Measurements from ENCODE around the gene PLAC8.
"Not testable (repeated sequence)": the region's sequence is repeated elsewhere in the genome, so short reads cannot be mapped to it uniquely, and the experiment has no call there.

The PLAC8 gene

DNA sequence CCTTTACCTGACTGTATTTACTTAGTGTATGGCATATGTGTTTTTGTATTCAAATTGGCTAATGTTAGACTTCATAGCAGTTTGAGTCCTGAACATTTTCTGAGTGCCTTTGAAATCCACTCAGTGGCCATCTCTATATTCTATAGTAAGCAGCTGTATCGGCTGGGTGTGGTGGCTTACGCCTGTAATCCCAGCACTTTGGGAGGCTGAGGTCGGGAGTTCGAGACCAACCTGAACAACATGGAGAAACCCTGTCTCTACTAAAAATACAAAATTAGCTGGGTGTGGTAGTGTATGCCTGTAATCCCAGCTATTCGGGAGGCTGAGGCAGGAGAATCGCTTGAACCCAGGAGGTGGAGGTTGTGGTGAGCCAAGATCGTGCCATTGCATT, 2.8 kb downstream of the PLAC8 start:
- DNase-seq, result not testable (repeated sequence)

- DNase-seq, result peak; percentile 3
These were observed 3.4 kb downstream of the PLAC8 start for GRCh38 chr4:83110970-83111750.

DNA sequence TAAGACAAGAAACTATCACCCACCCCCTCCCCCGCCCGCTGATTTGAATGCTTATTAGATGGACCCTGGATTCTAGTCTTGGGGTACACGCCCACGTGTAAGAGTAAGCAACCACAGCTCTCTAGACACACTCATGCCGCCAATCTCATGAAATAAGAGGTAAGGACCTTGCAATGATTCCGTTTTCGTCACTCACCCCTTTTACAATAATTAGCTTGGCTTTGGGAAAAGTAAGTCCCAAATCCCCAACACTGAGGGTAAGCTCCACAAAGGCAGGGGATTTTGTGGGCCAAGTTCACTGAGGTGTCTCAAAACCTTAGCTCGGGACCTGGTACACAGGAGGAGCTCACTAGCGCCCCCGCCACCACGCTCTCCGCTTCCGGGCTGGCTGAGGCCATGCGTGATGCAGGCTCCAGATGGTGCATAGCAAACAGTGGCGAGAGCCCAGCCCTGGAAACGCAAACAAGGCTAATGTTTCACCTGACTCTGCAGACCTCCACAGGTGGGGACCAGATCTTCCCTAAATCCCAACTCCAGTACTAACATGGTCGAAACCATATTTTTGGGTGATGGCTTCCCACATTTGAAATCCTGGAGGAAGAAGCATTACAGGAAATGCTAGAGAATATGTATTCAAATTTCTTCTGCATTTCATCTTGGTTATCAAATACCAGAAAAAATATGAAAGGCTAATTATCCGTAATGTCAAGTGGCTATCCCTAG, 4.1 kb downstream of the PLAC8 start:
- peak; percentile 92 for DNase-seq

- peak; percentile 61 for DNase-seq
These were observed 4.9 kb downstream of the PLAC8 start for GRCh38 chr4:83109480-83110222.

- no peak for DNase-seq
These were observed 6.2 kb downstream of the PLAC8 start for GRCh38 chr4:83108101-83108861.

DNA sequence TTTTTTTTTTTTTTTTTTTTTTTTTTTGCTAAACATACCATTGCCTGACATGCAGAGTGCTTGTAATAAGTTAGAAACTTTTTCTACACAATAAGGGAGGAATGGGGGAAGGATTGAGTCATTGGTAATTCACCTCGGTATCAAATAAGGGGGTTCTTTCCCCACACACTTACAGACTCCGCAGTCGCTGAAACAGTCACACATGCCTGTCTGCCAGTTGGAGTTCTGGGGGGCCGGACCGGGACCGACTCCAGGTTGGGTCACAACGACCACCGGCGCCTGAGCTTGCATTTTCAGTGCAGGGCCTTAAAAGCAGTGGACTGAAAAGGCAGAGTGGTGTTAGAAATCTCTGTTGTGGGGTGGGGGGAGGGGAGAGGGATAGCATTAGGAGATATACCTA, 6.9 kb downstream of the PLAC8 start:
- DNase-seq, result no peak

GRCh38 chr4:83104991-83105390, 9.5 kb downstream of the PLAC8 start:
- DNase-seq, result no peak

- no peak for DNase-seq
These were observed 18.1 kb downstream of the PLAC8 start for GRCh38 chr4:83096397-83096796.

DNA sequence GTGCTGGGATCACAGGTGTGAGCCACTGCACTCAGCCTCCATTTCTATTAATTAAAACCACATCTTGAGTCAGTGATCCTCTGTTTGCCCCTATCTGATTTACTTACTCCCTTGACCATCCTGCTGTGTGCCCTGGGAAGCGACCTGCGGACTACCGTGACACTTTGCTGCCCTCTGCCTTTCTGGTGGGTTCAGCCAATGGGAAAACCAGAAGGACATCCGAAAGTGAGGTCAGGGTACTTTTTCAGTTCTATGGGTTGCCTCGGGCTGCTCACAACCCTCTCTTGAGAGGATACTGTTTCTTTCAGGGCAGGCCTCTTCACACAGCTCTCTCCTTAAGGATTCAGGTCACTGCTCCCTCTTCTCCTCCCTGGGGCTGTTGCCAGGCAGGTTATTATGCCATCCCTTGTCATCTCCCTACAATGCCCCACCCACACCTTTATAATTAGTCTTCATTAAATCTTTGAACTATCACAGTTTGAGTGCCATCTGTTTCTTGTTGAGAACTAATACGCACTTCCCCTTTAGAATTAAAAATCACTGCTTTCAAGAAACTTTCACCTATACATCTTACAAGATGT, 21.4 kb downstream of the PLAC8 start:
- DNase-seq, result peak; percentile 33

GRCh38 chr4:83089410-83090157, 24.9 kb downstream of the PLAC8 start:
- DNase-seq, result no peak

GRCh38 chr4:83084956-83085355, 29.6 kb downstream of the PLAC8 start:
- DNase-seq, result not testable (repeated sequence)

DNA sequence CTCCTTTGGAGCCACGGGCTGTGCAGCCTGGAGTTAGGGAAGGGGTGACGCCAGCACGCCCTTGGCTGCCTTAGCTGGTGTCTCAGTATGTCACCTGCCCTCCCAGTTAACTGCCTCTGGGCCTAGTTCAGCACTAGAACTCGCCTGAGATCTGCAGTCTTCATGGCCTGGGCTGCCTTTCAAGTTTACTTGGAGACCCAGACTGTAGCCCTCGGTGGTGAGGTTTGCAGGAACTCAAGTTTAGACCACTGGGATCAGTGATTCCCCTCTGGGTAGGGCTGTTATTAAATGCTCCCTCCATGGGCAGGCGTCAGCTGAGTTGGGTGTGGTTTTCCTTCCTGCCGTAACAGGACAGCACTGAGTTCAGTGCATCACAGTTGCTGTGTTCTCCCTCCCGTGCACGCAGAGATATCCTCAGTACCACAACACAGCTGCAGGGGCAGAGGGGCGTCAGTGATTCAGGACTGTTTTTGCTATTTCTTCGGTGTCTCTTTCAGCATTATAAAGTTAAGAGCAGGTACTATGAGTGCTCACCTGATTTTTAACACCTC, 30.5 kb downstream of the PLAC8 start:
- DNase-seq, result no peak

DNA sequence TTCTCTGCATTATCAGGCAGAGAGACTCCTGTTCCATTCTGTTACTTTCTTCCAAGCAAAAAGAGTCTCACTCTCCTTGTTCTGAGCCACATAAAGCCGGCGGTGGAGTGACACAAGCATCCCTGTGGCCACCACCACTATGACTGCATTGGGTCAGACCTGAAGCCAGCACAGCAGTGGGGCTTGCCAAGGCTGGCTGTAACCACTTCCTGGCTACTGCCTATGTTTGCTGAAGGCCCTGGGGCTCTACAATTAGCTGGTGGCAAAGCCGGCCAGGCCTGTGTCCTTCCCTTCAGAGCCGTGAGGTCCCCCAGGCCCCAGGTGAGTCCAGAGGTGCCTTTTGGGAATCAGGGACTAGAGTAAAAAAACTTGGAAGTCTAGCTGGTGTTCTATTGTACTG, 31.8 kb downstream of the PLAC8 start:
- DNase-seq, result no peak

DNA sequence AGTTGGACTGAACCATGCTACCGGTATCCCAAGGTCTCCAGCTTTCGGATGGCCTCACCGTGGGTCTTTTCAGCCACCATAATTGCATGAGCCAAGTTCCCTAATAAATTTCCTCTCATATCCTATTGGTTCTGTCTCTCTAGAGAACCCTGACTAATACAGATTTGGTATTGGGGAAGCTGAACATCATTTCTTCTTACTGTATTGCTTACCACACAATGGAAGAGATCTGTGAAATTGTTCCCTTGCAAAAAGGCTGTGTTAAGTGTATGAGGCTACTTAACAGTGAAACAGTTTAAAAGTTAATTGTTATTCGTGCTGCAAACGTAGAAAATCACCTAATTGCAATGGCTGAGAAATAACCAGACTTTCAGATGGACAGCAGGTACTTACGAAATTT, 34.0 kb downstream of the PLAC8 start:
- no peak for DNase-seq

- DNase-seq, result no peak
These were observed 39.0 kb downstream of the PLAC8 start for GRCh38 chr4:83075311-83076095.

DNA sequence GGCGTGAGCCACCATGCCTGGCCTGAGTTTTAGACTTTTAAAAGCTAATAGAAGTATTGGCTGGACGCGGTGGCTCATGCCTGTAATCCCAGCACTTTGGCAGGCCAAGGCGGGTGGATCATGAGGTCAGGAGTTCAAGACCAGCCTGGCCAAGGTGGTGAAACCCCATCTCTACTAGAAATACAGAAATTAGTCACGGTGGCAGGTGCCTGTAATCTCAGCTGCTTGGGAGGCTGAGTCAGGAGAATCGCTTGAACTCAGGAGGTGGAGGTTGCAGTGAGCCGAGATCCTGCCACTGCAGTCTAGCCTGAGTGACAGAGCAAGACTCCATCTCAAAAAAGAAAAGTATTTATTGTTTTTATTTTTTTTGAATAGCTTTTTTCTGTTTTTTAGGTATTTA, 39.7 kb downstream of the PLAC8 start:
- DNase-seq, result not testable (repeated sequence)

DNA sequence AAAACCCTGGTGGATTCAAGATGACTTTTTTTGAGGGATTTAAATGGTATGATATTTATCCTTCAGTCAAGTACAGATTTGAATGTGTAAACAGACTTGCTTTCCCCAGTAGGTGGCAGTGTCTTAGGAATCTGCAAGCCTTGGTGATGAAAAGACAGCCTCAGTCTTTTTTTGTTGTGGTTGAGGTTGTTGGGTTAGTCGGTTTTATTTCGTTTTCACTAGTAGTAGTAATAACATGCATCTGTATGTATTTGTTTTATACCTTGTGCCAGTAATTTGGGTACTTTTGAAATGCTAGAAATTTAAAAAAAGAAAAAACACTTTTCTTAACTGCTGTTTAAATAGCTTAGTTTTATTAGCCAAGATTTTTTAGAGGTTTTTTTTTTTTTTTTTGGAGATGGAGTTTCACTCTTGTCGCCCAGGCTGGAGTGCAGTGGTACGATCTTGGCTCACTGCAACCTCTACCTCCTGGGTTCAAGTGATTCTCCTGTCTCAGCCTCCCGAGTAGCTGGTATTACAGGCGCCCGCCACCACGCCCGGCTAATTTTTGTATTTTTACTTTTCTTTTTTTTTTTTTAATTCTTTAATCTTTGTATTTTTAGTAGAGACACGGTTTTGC, 40.3 kb downstream of the PLAC8 start:
- DNase-seq, result peak; percentile 63

GRCh38 chr4:83071116-83071515, 43.4 kb downstream of the PLAC8 start:
- no peak for DNase-seq

GRCh38 chr4:83067058-83067639, 47.4 kb downstream of the PLAC8 start:
- DNase-seq, result no peak

GRCh38 chr4:83065266-83065665, 49.3 kb downstream of the PLAC8 start:
- no peak for DNase-seq
